ENCODE results near the gene DGKH. TPM values are rescaled to one million over a fixed set of nuclear protein-coding genes. Genes with fewer than 3 reads are reported as not detected.
"Not testable (repeated sequence)": the region's sequence is repeated elsewhere in the genome, so short reads cannot be mapped to it uniquely, and the experiment has no call there.

The DGKH gene
- total RNA-seq, 1 donor from 2014 or later: 15.9 TPM

- intact Hi-C loops (cut with micrococcal nuclease): loop anchor here (5.0 kb wide), 1 partner anchor 547 kb away; no protein-coding TSS in a partner anchor
Observed at GRCh38 chr13:42219051-42219450, 170.6 kb downstream of the DGKH start.

- intact Hi-C loops (cut with micrococcal nuclease): loop anchor here (5.0 kb wide), 1 partner anchor 548 kb away; no protein-coding TSS in a partner anchor
Observed at GRCh38 chr13:42219876-42220275, 171.4 kb downstream of the DGKH start.

- intact Hi-C loops (cut with micrococcal nuclease): no loop called here
Observed at GRCh38 chr13:42221121-42221765, 172.8 kb downstream of the DGKH start.

- intact Hi-C loops (cut with micrococcal nuclease): no loop called here
Observed at GRCh38 chr13:42223681-42224080, 175.2 kb downstream of the DGKH start.

GRCh38 chr13:42225051-42225450 is 176.6 kb downstream of the DGKH start:
- intact Hi-C loops (cut with micrococcal nuclease): no loop called here

GRCh38 chr13:42226759-42227158 is 178.3 kb downstream of the DGKH start:
- intact Hi-C loops (cut with micrococcal nuclease): not testable (repeated sequence)

- intact Hi-C loops (cut with micrococcal nuclease): no loop called here
Observed at GRCh38 chr13:42228527-42228926, 180.1 kb downstream of the DGKH start.

- intact Hi-C loops (cut with micrococcal nuclease): no loop called here
Observed at GRCh38 chr13:42229287-42229686, 180.8 kb downstream of the DGKH start.

- intact Hi-C loops (cut with micrococcal nuclease): no loop called here
Observed at GRCh38 chr13:42232671-42233070, 184.2 kb downstream of the DGKH start.

- intact Hi-C loops (cut with micrococcal nuclease): no loop called here
Observed at GRCh38 chr13:42233726-42234125, 185.3 kb downstream of the DGKH start.

- intact Hi-C loops (cut with micrococcal nuclease): no loop called here
Observed at GRCh38 chr13:42239161-42239560, 190.7 kb downstream of the DGKH start.

GRCh38 chr13:42239644-42240043 is 191.2 kb downstream of the DGKH start:
- intact Hi-C loops (cut with micrococcal nuclease): no loop called here

- intact Hi-C loops (cut with micrococcal nuclease): no loop called here
Observed at GRCh38 chr13:42246541-42246940, 198.1 kb downstream of the DGKH start.

- intact Hi-C loops (cut with micrococcal nuclease): no loop called here
Observed at GRCh38 chr13:42247883-42248282, 199.4 kb downstream of the DGKH start.

GRCh38 chr13:42255886-42256285 is 207.4 kb downstream of the DGKH start:
- intact Hi-C loops (cut with micrococcal nuclease): no loop called here

- intact Hi-C loops (cut with micrococcal nuclease): loop anchor here (1.0 kb wide), 1 partner anchor 13 kb away; no protein-coding TSS in a partner anchor
Observed at GRCh38 chr13:42258747-42259146, 210.3 kb downstream of the DGKH start.

- intact Hi-C loops (cut with micrococcal nuclease): loop anchor here (1.0 kb wide), 1 partner anchor 12 kb away; no protein-coding TSS in a partner anchor
Observed at GRCh38 chr13:42259515-42259914, 211.1 kb downstream of the DGKH start.

GRCh38 chr13:42260903-42261654 is 212.6 kb downstream of the DGKH start:
- intact Hi-C loops (cut with micrococcal nuclease): no loop called here

GRCh38 chr13:42266473-42266872 is 218.0 kb downstream of the DGKH start:
- intact Hi-C loops (cut with micrococcal nuclease): no loop called here

- intact Hi-C loops (cut with micrococcal nuclease): loop anchor here (2.0 to 5.0 kb wide), 11 partner anchors 58 to 1210 kb away; partner anchors contain the start of genes DGKH, EPSTI1, KBTBD6 and MTRF1
Observed at GRCh38 chr13:42270160-42270856, 221.9 kb downstream of the DGKH start.

GRCh38 chr13:42270857-42271215 is 222.4 kb downstream of the DGKH start:
- intact Hi-C loops (cut with micrococcal nuclease): loop anchor here (1.0 to 5.0 kb wide), 12 partner anchors 12 to 1210 kb away; partner anchors contain the start of genes DGKH, EPSTI1, KBTBD6 and MTRF1
